Neuronal stem cell (in vitro differentiated cells): ENCODE measurements around the gene TMEM203.
"Not testable (repeated sequence)": the region's sequence is repeated elsewhere in the genome, so short reads cannot be mapped to it uniquely, and the experiment has no call there.

Experiments
- DNase-seq: peaks from one replicate; pipeline ENCODE4 v3.0.0-alpha.2; 2013; ENCODE audit warnings: low spot score
- H2AFZ ChIP-seq: one replicate; pipeline ENCODE4 v1.6.1; 2013; ENCODE audit warnings: mild to moderate bottlenecking, low read length, inconsistent platforms
- H2AK5ac ChIP-seq: 2 replicates; pipeline ENCODE4 v1.6.1; 2013; ENCODE audit warnings: low read depth, mild to moderate bottlenecking, inconsistent platforms, low read length, moderate library complexity, mixed read lengths
- H2BK120ac ChIP-seq: 2 replicates; pipeline ENCODE4 v1.6.1; 2013; ENCODE audit warnings: low read depth, mild to moderate bottlenecking, inconsistent platforms, low read length, moderate library complexity, mixed read lengths
- H2BK12ac ChIP-seq: one replicate; pipeline ENCODE4 v1.6.1; 2013; ENCODE audit warnings: low read length, inconsistent platforms
- H2BK15ac ChIP-seq: 2 replicates; pipeline ENCODE4 v1.6.1; 2013; ENCODE audit warnings: mild to moderate bottlenecking, low read length, inconsistent platforms, mixed read lengths
- H2BK5ac ChIP-seq: one replicate; pipeline ENCODE4 v1.6.1; 2013; ENCODE audit warnings: inconsistent platforms, mild to moderate bottlenecking, low read length, moderate library complexity
- H3K14ac ChIP-seq: one replicate; pipeline ENCODE4 v1.6.1; 2013; ENCODE audit warnings: low read length, inconsistent platforms
- H3K18ac ChIP-seq: 2 replicates; pipeline ENCODE4 v1.6.1; 2013; ENCODE audit warnings: low read length, inconsistent platforms
- H3K23ac ChIP-seq: 2 replicates; pipeline ENCODE4 v1.6.1; 2013; ENCODE audit warnings: low read depth, mild to moderate bottlenecking, mixed read lengths, low read length, inconsistent platforms; ENCODE audit not compliant: poor library complexity
- H3K27ac ChIP-seq: replicated peaks from 3 replicates; pipeline ENCODE4 v1.5.1; 2013; ENCODE audit warnings: low read length, inconsistent platforms
- H3K27me3 ChIP-seq, 3 experiments: 2 replicates each; pipeline ENCODE4 v1.6.1; 2013; ENCODE audit warnings: low read length in 3 of 3, mild to moderate bottlenecking in 2 of 3, inconsistent platforms in 1 of 3, low read depth in 1 of 3, mixed read lengths in 1 of 3, moderate library complexity in 1 of 3; ENCODE audit not compliant: control insufficient read depth in 3 of 3, insufficient read depth in 3 of 3
- H3K36me3 ChIP-seq, 2 donors: replicated peaks in 1 of 2; 2 replicates each; pipeline ENCODE4 v1.6.1; 2013; ENCODE audit warnings: low read length in 2 of 2; ENCODE audit not compliant: control insufficient read depth in 2 of 2, insufficient read depth in 2 of 2
- H3K4ac ChIP-seq: 2 replicates; pipeline ENCODE4 v1.6.1; 2013; ENCODE audit warnings: inconsistent platforms, mild to moderate bottlenecking, low read length, moderate library complexity
- H3K4me1 ChIP-seq, 2 donors: 1 replicate in 1 of 2; 2 replicates in 1 of 2; pipeline ENCODE4 v1.6.1; 2013; ENCODE audit warnings: low read length in 2 of 2, low read depth in 1 of 2; ENCODE audit not compliant: control insufficient read depth in 2 of 2, insufficient read depth in 1 of 2
- H3K4me2 ChIP-seq: one replicate; pipeline ENCODE4 v1.6.1; 2013; ENCODE audit warnings: mild to moderate bottlenecking, low read length, inconsistent platforms; ENCODE audit not compliant: insufficient read depth, poor library complexity, severe bottlenecking
- H3K4me3 ChIP-seq, 2 donors: 2 replicates each; pipeline ENCODE4 v1.5.1; 2013; ENCODE audit warnings: low read length in 2 of 2, mild to moderate bottlenecking in 2 of 2, inconsistent platforms in 1 of 2, moderate library complexity in 1 of 2
- H3K79me1 ChIP-seq: one replicate; pipeline ENCODE4 v1.6.1; 2013; ENCODE audit warnings: low read depth, mild to moderate bottlenecking, inconsistent platforms, low read length, moderate library complexity
- H3K9ac ChIP-seq: one replicate; pipeline ENCODE4 v1.6.1; 2013; ENCODE audit warnings: mild to moderate bottlenecking, low read depth, low read length, inconsistent platforms; ENCODE audit not compliant: poor library complexity
- H3K9me3 ChIP-seq, 2 donors: replicated peaks in 1 of 2; 2 replicates each; pipeline versions ENCODE3 to v1.6.1; 2013; ENCODE audit warnings: low read length in 2 of 2, mild to moderate bottlenecking in 2 of 2, inconsistent platforms in 1 of 2, low read depth in 1 of 2, mixed read lengths in 1 of 2, moderate library complexity in 1 of 2; ENCODE audit not compliant: control insufficient read depth in 2 of 2, insufficient read depth in 1 of 2
- H4K8ac ChIP-seq: one replicate; pipeline ENCODE4 v1.6.1; 2013; ENCODE audit warnings: low read depth, mild to moderate bottlenecking, inconsistent platforms, low read length, moderate library complexity
- H4K91ac ChIP-seq: one replicate; pipeline ENCODE4 v1.6.1; 2013; ENCODE audit warnings: low read length, low read depth, mild to moderate bottlenecking, inconsistent platforms; ENCODE audit not compliant: poor library complexity
- WGBS, 2 donors: extraction: QIAGEN DNeasy Blood & Tissue Kit; methylation state at CpG; one replicate each; pipeline ENCODE4 v1.1.7; 2013; ENCODE audit warnings: missing lambda C conversion rate in 2 of 2, mixed read lengths in 1 of 2; ENCODE audit not compliant: insufficient read length in 2 of 2, insufficient replicate concordance in 1 of 2; ENCODE audit errors: extremely low coverage in 2 of 2; 5-methylcytosine and 5-hydroxymethylcytosine counted together

TMEM203 gene

DNA sequence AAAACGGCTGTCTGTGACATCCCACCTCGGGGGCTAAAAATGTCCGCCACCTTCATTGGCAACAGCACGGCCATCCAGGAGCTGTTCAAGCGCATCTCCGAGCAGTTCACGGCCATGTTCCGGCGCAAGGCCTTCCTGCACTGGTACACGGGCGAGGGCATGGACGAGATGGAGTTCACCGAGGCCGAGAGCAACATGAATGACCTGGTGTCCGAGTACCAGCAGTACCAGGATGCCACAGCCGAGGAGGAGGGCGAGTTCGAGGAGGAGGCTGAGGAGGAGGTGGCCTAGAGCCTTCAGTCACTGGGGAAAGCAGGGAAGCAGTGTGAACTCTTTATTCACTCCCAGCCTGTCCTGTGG, 37.8 kb upstream of the TMEM203 start:
- DNase-seq, H2AFZ ChIP-seq: not testable (repeated sequence)
- no CpG with 5 or more reads among the region's 18 CpGs for WGBS, 2 donors

DNA sequence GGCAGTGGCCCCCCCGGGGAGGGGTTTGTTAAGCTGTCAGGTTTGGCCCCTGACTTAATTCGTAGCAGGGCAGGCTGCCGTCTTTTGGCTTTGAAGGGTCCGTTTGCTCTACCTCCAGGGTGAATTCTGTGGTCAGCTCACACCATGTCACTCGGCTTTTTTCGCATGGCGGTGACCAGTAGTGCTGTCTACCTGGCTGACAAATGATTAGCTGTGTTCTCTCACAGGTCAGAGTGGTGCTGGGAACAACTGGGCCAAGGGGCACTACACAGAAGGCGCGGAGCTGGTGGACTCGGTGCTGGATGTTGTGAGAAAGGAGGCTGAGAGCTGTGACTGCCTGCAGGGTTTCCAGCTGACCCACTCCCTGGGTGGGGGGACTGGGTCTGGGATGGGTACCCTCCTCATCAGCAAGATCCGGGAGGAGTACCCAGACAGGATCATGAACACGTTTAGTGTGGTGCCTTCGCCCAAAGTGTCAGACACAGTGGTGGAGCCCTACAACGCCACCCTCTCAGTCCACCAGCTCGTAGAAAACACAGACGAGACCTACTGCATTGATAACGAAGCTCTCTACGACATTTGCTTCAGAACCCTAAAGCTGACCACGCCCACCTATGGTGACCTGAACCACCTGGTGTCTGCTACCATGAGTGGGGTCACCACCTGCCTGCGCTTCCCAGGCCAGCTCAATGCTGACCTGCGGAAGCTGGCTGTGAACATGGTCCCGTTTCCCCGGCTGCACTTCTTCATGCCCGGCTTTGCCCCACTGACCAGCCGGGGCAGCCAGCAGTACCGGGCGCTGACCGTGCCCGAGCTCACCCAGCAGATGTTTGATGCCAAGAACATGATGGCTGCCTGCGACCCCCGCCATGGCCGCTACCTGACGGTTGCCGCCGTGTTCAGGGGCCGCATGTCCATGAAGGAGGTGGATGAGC, 37.1 kb upstream of the TMEM203 start:
- Histone ChIP-seq H3K4ac (no peak overlapping the region), H3K23ac (peak overlapping the region; percentile 83), H3K27ac (no peak overlapping the region), H4K91ac (no peak overlapping the region), H3K14ac (no peak overlapping the region), H3K4me2 (peak overlapping the region; percentile 84), H2AFZ (no peak overlapping the region), H3K27me3 (peaks cover 0 to 2% (median 0%) of the 10 kb centered on the region in 3 experiments), H3K4me3 (peak overlapping the region; percentile 90 to 96), H3K18ac (no peak overlapping the region), H2BK5ac (no peak overlapping the region), H3K79me1 (peaks cover 27% of the 10 kb centered on the region), H2AK5ac (no peak overlapping the region), H2BK120ac (no peak overlapping the region), H3K4me1 (peaks cover 18 to 20% of the 10 kb centered on the region in 2 donors), H3K9me3 (no peaks in the 10 kb centered on the region), H2BK15ac (no peak overlapping the region), H3K9ac (peak overlapping the region; percentile 45), H2BK12ac (no peak overlapping the region), H3K36me3 (peaks cover 19 to 32% of the 10 kb centered on the region in 2 donors), H4K8ac (no peak overlapping the region)
- no peak for DNase-seq
- WGBS, 2 donors, result no CpG with 5 or more reads among the region's 36 CpGs

More for the DNA sequence above, 37.8 kb upstream of the TMEM203 start:
- not testable (repeated sequence) for H3K27ac ChIP-seq, H3K4me2 ChIP-seq, H3K18ac ChIP-seq, H2BK5ac ChIP-seq, H2BK120ac ChIP-seq, H2BK15ac ChIP-seq, H3K4ac ChIP-seq, H4K91ac ChIP-seq, H3K14ac ChIP-seq, H3K27me3 ChIP-seq, H3K9me3 ChIP-seq, H2BK12ac ChIP-seq, H2AK5ac ChIP-seq
- Histone ChIP-seq H3K4me1 (peaks cover 18 to 24% of the 10 kb centered on the region in 2 donors), H4K8ac (peak overlapping the region; percentile 43), H3K23ac (peak overlapping the region; percentile 95), H3K4me3 (peak overlapping the region in 1 of 2 donors; percentile 25), H3K9ac (peak overlapping the region; percentile 70), H3K36me3 (peaks cover 19 to 32% of the 10 kb centered on the region in 2 donors), H3K79me1 (peaks cover 23% of the 10 kb centered on the region)

DNA sequence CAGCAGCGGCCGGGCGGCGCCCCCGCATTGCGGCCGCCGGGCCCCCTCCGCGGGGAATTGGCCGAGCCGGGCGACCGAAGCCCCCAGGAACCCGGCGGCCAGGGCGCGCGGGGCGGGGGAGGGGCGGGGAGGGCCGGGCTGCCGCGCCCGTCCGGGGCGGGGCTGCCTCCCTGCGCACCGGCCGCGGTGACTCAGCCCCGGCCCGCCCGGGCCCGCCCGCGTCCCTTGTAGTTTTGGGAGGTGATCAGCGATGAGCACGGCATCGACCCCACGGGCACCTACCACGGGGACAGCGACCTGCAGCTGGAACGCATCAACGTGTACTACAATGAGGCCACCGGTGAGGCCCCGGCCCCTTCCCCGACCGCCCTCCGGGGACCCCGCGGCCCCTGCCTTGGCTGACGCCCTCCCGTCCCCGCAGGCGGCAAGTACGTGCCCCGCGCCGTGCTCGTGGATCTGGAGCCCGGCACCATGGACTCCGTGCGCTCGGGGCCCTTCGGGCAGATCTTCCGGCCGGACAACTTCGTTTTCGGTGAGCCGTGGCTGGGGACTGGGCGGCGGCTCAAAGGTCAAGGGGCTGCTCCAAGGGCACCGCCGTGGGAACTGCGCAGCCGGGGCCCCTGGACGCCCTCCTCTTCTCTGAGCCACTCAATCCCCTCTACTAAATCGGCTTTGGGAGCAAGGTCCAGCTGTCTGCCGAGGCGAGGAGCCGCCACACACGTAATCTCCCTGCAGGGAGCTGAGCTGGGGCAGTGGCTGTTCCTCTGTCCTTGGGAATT, 36.2 kb upstream of the TMEM203 start:
- H4K91ac ChIP-seq, result no peak overlapping the region
- peak overlapping the region; percentile 97 for H3K18ac ChIP-seq
- peak overlapping the region; percentile 98 for H2AK5ac ChIP-seq
- no peak for DNase-seq
- peaks cover 0 to 2% (median 0%) of the 10 kb centered on the region in 3 experiments for H3K27me3 ChIP-seq
- H3K4me1 ChIP-seq, result peaks cover 21 to 25% of the 10 kb centered on the region in 2 donors
- peak overlapping the region; percentile 71 for H3K14ac ChIP-seq
- no peaks in the 10 kb centered on the region for H3K9me3 ChIP-seq
- H3K27ac ChIP-seq, result peak overlapping the region; percentile 70
- H3K9ac ChIP-seq, result peak overlapping the region; percentile 98
- peaks cover 19 to 32% of the 10 kb centered on the region in 2 donors for H3K36me3 ChIP-seq
- no peak overlapping the region for H2AFZ ChIP-seq
- H3K23ac ChIP-seq, result peak overlapping the region; percentile 100
- H3K4me3 ChIP-seq, result peak overlapping the region; percentile 90 to 96
- peaks cover 27% of the 10 kb centered on the region for H3K79me1 ChIP-seq
- no peak overlapping the region for H2BK120ac ChIP-seq
- no CpG with 5 or more reads among the region's 83 CpGs for WGBS, 2 donors
- peak overlapping the region; percentile 76 for H3K4ac ChIP-seq
- H2BK5ac ChIP-seq, result peak overlapping the region; percentile 66
- no peak overlapping the region for H2BK15ac ChIP-seq
- H2BK12ac ChIP-seq, result no peak overlapping the region
- H4K8ac ChIP-seq, result no peak overlapping the region
- peak overlapping the region; percentile 84 for H3K4me2 ChIP-seq
